GM23338 (cell line): ENCODE measurements around the gene ZCCHC13. TPM values are rescaled to one million over a fixed set of nuclear protein-coding genes. Genes with fewer than 3 reads are reported as not detected.

Experiments used
- microRNA counts: library from miRNA; unstranded; fragments of <30 nt; microRNA quantifications from one replicate; lab custom pipeline; 2017
- microRNA-seq: library from miRNA; unstranded; fragments of <30 nt; microRNA quantifications from one replicate; pipeline ENCODE4, GENCODE V29; 2017
- polyA plus RNA-seq: library from polyadenylated mRNA; unstranded; fragments of >200 nt; fragmentation: Nextera tagmentation; extraction: Ambion mirVana; gene quantifications from 2 replicates; pipeline ENCODE4 v1.2.1, GENCODE V29; 2016
- small RNA-seq: library from RNA; depleted of rRNA; stranded (forward); fragments of <200 nt; gene quantifications from one replicate; pipeline ENCODE3, GENCODE V24; 2014; ENCODE audit warnings: low replicate concordance
- total RNA-seq: library from RNA; depleted of rRNA; stranded (reverse); fragments of >200 nt; shearing (Covaris generic); gene quantifications from 2 replicates; pipeline ENCODE4 v1.2.3, GENCODE V29; 2014; rRNA removed

Gene ZCCHC13
- total and polyA plus RNA-seq, 2 experiments from 2014 or later, result not detected

MicroRNAs encoded within 50 kb of the gene (microRNA counts, 767-probe panel; counts per million panel counts)
- microRNA hsa-miR-374a-5p (lab: Ali Mortazavi, UCI) (11,726 counts per million, percentile 81 among the panel's probes with 10 or more counts), microRNA hsa-miR-545-3p (lab: Ali Mortazavi, UCI) (not detected)

Small RNA genes within 50 kb of the gene (microRNA-seq; reads per million reads assigned to microRNA genes)
- 133 reads per million, percentile 69 among the genes with 10 or more reads in this experiment for gene MIR374A
- gene MIR545, result 0.89 reads per million

Small RNA genes within 50 kb of the gene (small RNA-seq; reads per million reads assigned to genes)
- gene AC004386.2 (not detected), gene MIR374A (5.4 reads per million, percentile 93 among the genes with 10 or more reads in this experiment), gene MIR545 (0.17 reads per million), gene RF02119 (not detected), gene RF02120 (not detected), gene RF02121 (not detected), gene RF02122 (not detected), gene RF02123 (not detected)

Other genes with a start within 250 kb of the ZCCHC13 start
- gene SLC16A2, start 117.3 kb downstream of the ZCCHC13 start, total RNA-seq, result 22.0 and 27.9 TPM in 2 replicates
- 11.1 and 12.3 TPM in 2 replicates for gene SLC16A2, start 117.3 kb downstream of the ZCCHC13 start, polyA plus RNA-seq